HL-60 (cell line): Measurements from ENCODE around the gene CSNK2B.

ENCODE experiments used
- GABPA ChIP-seq: IDR thresholded peaks from 2 replicates; pipeline ENCODE4 v1.6.1; 2012; ENCODE audit warnings: low read depth
- SPI1 ChIP-seq: IDR thresholded peaks from 2 replicates; pipeline ENCODE4 v1.6.1; 2012; ENCODE audit warnings: low read depth, mild to moderate bottlenecking, borderline replicate concordance
- TF ChIP-seq, protein P1 (sequence below): IDR thresholded peaks from one replicate; pipeline ENCODE4 v1.5.1; 2011; ENCODE audit warnings: low read length, control low read depth, inconsistent platforms; ENCODE audit not compliant: insufficient read depth
- TF ChIP-seq, protein P2 (sequence below): IDR thresholded peaks from 2 replicates; pipeline ENCODE4 v1.6.1; 2012; ENCODE audit warnings: low read depth; ENCODE audit not compliant: insufficient replicate concordance

DNA sequence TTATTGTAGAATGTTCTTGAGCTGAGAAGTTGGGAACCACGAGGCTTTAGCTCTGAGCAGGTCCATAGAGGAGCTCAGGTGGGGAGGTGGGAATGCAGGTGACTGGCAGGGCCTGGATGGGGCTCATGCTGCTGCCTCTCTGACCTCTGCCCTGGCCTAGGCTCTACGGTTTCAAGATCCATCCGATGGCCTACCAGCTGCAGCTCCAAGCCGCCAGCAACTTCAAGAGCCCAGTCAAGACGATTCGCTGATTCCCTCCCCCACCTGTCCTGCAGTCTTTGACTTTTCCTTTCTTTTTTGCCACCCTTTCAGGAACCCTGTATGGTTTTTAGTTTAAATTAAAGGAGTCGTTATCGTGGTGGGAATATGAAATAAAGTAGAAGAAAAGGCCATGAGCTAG lies 3.8 kb downstream of the CSNK2B start, which contains the start of gene LY6G5B:
- TF ChIP-seq, protein P1, sequence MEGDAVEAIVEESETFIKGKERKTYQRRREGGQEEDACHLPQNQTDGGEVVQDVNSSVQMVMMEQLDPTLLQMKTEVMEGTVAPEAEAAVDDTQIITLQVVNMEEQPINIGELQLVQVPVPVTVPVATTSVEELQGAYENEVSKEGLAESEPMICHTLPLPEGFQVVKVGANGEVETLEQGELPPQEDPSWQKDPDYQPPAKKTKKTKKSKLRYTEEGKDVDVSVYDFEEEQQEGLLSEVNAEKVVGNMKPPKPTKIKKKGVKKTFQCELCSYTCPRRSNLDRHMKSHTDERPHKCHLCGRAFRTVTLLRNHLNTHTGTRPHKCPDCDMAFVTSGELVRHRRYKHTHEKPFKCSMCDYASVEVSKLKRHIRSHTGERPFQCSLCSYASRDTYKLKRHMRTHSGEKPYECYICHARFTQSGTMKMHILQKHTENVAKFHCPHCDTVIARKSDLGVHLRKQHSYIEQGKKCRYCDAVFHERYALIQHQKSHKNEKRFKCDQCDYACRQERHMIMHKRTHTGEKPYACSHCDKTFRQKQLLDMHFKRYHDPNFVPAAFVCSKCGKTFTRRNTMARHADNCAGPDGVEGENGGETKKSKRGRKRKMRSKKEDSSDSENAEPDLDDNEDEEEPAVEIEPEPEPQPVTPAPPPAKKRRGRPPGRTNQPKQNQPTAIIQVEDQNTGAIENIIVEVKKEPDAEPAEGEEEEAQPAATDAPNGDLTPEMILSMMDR = no peak
- TF ChIP-seq SPI1 (no peak), GABPA (no peak)
- TF ChIP-seq, protein P2, sequence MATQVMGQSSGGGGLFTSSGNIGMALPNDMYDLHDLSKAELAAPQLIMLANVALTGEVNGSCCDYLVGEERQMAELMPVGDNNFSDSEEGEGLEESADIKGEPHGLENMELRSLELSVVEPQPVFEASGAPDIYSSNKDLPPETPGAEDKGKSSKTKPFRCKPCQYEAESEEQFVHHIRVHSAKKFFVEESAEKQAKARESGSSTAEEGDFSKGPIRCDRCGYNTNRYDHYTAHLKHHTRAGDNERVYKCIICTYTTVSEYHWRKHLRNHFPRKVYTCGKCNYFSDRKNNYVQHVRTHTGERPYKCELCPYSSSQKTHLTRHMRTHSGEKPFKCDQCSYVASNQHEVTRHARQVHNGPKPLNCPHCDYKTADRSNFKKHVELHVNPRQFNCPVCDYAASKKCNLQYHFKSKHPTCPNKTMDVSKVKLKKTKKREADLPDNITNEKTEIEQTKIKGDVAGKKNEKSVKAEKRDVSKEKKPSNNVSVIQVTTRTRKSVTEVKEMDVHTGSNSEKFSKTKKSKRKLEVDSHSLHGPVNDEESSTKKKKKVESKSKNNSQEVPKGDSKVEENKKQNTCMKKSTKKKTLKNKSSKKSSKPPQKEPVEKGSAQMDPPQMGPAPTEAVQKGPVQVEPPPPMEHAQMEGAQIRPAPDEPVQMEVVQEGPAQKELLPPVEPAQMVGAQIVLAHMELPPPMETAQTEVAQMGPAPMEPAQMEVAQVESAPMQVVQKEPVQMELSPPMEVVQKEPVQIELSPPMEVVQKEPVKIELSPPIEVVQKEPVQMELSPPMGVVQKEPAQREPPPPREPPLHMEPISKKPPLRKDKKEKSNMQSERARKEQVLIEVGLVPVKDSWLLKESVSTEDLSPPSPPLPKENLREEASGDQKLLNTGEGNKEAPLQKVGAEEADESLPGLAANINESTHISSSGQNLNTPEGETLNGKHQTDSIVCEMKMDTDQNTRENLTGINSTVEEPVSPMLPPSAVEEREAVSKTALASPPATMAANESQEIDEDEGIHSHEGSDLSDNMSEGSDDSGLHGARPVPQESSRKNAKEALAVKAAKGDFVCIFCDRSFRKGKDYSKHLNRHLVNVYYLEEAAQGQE = no peak
